HepG2 (cell line): ENCODE data around the gene UBE2S. TPM values are rescaled to one million over a fixed set of nuclear protein-coding genes. Genes with fewer than 3 reads are reported as not detected.

Experiments used
- ARID2 ChIP-seq: sonication (generic); formaldehyde crosslinking; IDR thresholded peaks from 2 replicates; pipeline ENCODE4 v1.8.1; 2022; ENCODE audit warnings: mild to moderate bottlenecking, missing genetic modification reagents, borderline replicate concordance
- BRF2 ChIP-seq: sonication (generic); formaldehyde crosslinking; IDR thresholded peaks from 2 replicates; pipeline ENCODE4 v1.8.1; 2022; ENCODE audit warnings: mild to moderate bottlenecking, missing genetic modification reagents
- DBP ChIP-seq: sonication (generic); formaldehyde crosslinking; IDR thresholded peaks from 2 replicates; pipeline ENCODE4 v1.4.0; 2020; ENCODE audit warnings: missing genetic modification reagents; ENCODE audit errors: not compliant biosample characterization
- ELF3 ChIP-seq: IDR thresholded peaks from 2 replicates; pipeline ENCODE4 v1.6.1; 2016; ENCODE audit warnings: missing genetic modification reagents, missing compliant biosample characterization
- NR2F6 ChIP-seq, 2 experiments: IDR thresholded peaks; 2 replicates each; pipeline ENCODE4 v1.6.1; 2016; ENCODE audit warnings: antibody characterized with exemption in 1 of 2, mild to moderate bottlenecking in 1 of 2
- ZIK1 ChIP-seq: sonication (generic); formaldehyde crosslinking; IDR thresholded peaks from 2 replicates; pipeline ENCODE4 v1.5.0; 2020; ENCODE audit warnings: mild to moderate bottlenecking, low read depth, missing genetic modification reagents, borderline replicate concordance
- ZNF276 ChIP-seq: sonication (generic); formaldehyde crosslinking; IDR thresholded peaks from 2 replicates; pipeline ENCODE4 v1.4.0; 2020; ENCODE audit warnings: mild to moderate bottlenecking, low read depth, missing genetic modification reagents
- ZNF407 ChIP-seq: sonication (generic); formaldehyde crosslinking; IDR thresholded peaks from one replicate; pipeline ENCODE4 v1.5.1; 2020; ENCODE audit warnings: mild to moderate bottlenecking, missing genetic modification reagents; ENCODE audit errors: not compliant biosample characterization
- ZNF746 ChIP-seq: sonication (generic); formaldehyde crosslinking; IDR thresholded peaks from 2 replicates; pipeline ENCODE4 v1.8.0; 2022; ENCODE audit warnings: mild to moderate bottlenecking, missing genetic modification reagents
- ZNF781 ChIP-seq: sonication (generic); formaldehyde crosslinking; IDR thresholded peaks from 2 replicates; pipeline ENCODE4 v1.5.1; 2020; ENCODE audit warnings: borderline replicate concordance, mild to moderate bottlenecking, missing genetic modification reagents; ENCODE audit errors: not compliant biosample characterization
- ZSCAN5A ChIP-seq: sonication (generic); formaldehyde crosslinking; IDR thresholded peaks from 2 replicates; pipeline ENCODE4 v1.8.0; 2022; ENCODE audit warnings: mild to moderate bottlenecking, missing genetic modification reagents, borderline replicate concordance
- polyA plus RNA-seq, 8 experiments: library from polyadenylated mRNA; depleted of rRNA in 3 of 8; stranded (reverse) in 7 of 8; unstranded in 1 of 8; fragments of >200 nt; fragmentation: Illumina TruSeq in 4 of 8; extraction: Trizol in 4 of 8; gene quantifications; 2 replicates each; pipeline versions ENCODE4 v1.2.1 to v1.2.3, GENCODE V29; 2011 to 2016; ENCODE audit warnings: low read depth in 4 of 8, missing spikeins in 1 of 8, mixed read lengths in 1 of 8; ENCODE audit not compliant: insufficient read depth in 1 of 8
- total RNA-seq, 5 experiments: library from RNA; depleted of rRNA; stranded (reverse); fragments of >200 nt; fragmentation: Illumina TruSeq; extraction: Trizol; gene quantifications; 2 replicates each; pipeline ENCODE4 v1.2.3, GENCODE V29; 2016; ENCODE audit warnings: low read depth in 1 of 5

Gene UBE2S
- total and polyA plus RNA-seq, 2 of the 13 experiments (the other 11 are each of a cell fraction or from before 2014, with no cell fraction given) = 32.2 to 39.3 TPM

GRCh38 chr19:55437410-55437809 lies 29.8 kb upstream of the UBE2S start (continued):
- TF ChIP-seq ZNF276 (no peak), ELF3 (CRISPR knock-in tag) (0 out of 2 replicates have a peak, but pooled peaks have one; percentile 56), DBP (no peak), NR2F6 (IDR thresholded peaks at IDR 0.05) (no peak), NR2F6 (CRISPR knock-in tag; IDR thresholded peaks at IDR 0.05) (no peak), ZSCAN5A (no peak), ZNF407 (CRISPR knock-in tag) (no peak), ZNF781 (CRISPR knock-in tag) (peak; percentile 75), ZNF746 (CRISPR knock-in tag) (peak; percentile 52; the same call in 1 of the 2 replicates), BRF2 (no peak), ARID2 (CRISPR knock-in tag) (no peak), ZIK1 (CRISPR knock-in tag) (0 out of 2 replicates have a peak, but pooled peaks have one; percentile 48)
